Mesenteric fat pad (tissue), 1 donor: ENCODE measurements around the gene CCND1. TPM values are rescaled to one million over a fixed set of nuclear protein-coding genes. Genes with fewer than 3 reads are reported as not detected.

Source experiments
- total RNA-seq: library from RNA; stranded (reverse); fragmentation: NEBNext Ultra II Directional; extraction: Animal tissue kit (Norgen Biotek cat#: 25700); gene quantifications from one replicate; pipeline ENCODE4 v1.2.1, GENCODE V29; 2021
- donor health status: DM: yes; HTN: yes; CAD: no.

CCND1 gene
- total RNA-seq, 1 donor from 2014 or later = 788 TPM

Other genes with a start within 250 kb of the CCND1 start
- gene LINC01488, start 159.5 kb upstream of the CCND1 start, total RNA-seq = not detected
- gene LTO1, start 34.2 kb downstream of the CCND1 start, total RNA-seq = 19.2 TPM
- gene FGF19, start 62.9 kb downstream of the CCND1 start, total RNA-seq = not detected
- gene FGF4, start 134.2 kb downstream of the CCND1 start, total RNA-seq = not detected
- not detected for gene FGF3, start 178.3 kb downstream of the CCND1 start, total RNA-seq